Measurements from ENCODE around the gene MRPL45. TPM values are rescaled to one million over a fixed set of nuclear protein-coding genes. Genes with fewer than 3 reads are reported as not detected.
A peak's percentile ranks its signal among the peaks of the same experiment; 100 is the strongest.
"Not testable (repeated sequence)": the region's sequence is repeated elsewhere in the genome, so short reads cannot be mapped to it uniquely, and the experiment has no call there.

MRPL45 gene
- total RNA-seq, result 10 to 100 TPM; 14.4 to 23.4 TPM
- 10 to 100 TPM; 31.0 to 38.9 TPM for polyA plus RNA-seq
- long read RNA-seq, donor 1, transcript MRPL45-203 (8 exons, 1,705 nt), result major isoform, 85 of 89 reads
- long read RNA-seq, donor 1, partial matches to known transcripts, result 2 of 89 reads
- long read RNA-seq, donor 1, other reads (novel, unspliced or antisense), result 2 of 89 reads
- long read RNA-seq, donor 2, transcript MRPL45-203 (8 exons, 1,705 nt), result major isoform, 6 of 6 reads
- long read RNA-seq, donor 2, partial matches to known transcripts, result 0 of 6 reads
- long read RNA-seq, donor 2, other reads (novel, unspliced or antisense), result 0 of 6 reads

DNA sequence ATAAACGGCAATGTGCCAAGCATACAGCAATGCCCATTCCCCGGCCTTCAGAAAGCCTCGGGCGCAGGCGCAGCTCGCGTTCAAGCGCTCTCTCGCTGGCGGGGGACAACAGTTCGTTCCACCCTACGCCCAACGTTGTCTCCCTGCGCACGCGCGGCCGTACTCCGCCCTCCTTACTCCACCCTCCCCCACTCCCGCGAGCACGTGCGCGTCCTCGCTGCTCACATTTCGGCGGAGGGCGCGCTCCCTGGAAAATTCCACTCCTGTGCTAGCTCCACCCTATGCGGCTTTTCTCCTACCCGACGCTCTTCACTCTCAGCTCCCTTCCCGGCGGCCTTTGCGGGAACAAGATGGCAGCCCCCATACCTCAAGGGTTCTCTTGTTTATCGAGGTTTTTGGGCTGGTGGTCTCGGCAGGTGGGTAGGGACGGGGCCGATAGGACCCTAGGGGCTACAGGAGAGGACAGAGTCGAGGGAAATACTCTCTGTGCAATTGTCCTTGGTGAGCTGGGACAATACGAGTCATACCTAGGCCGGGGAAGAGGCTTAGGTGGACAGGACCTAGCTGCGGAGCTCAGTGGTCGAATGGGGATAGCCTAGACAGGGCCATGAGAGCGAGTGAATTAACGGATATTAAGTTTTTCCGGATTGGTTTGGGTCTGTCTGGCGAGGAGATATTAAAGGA lies at the start of gene MRPL45:
TSS of gene MRPL45 (plus strand) at position 335 of the 684 bp plus-strand sequence. CDS start at position 351, 16 bp downstream.
- 0 to 1% methylated on average over 47 to 48 of the region's 48 CpGs for WGBS, 2 donors
- intact Hi-C loops (cut with DNase I); H3K27ac ChIP-seq (ENCODE audit: low read depth in 1 of 2, low read length in 2 of 2); H3K9me3 ChIP-seq (ENCODE audit: control insufficient read depth, low read length); H3K4me1 ChIP-seq (ENCODE audit: control insufficient read depth in 1 of 2, insufficient read depth in 2 of 2, low read length in 2 of 2); H3K36me3 ChIP-seq (ENCODE audit: control insufficient read depth in 1 of 2, insufficient read depth in 2 of 2, low read length in 1 of 2); H3K27me3 ChIP-seq (ENCODE audit: control insufficient read depth in 1 of 2, insufficient read depth in 2 of 2, low read length in 1 of 2): not testable (repeated sequence)
- peak; percentile 98 to 99 for DNase-seq
- H3K4me3 ChIP-seq (ENCODE audit: low read length in 2 of 2), result peak within 1 kb of the TSS in 1 of 2 donors; percentile 42
- ATAC-seq (ENCODE audit: low FRiP score), result peak; percentile 100

DNA sequence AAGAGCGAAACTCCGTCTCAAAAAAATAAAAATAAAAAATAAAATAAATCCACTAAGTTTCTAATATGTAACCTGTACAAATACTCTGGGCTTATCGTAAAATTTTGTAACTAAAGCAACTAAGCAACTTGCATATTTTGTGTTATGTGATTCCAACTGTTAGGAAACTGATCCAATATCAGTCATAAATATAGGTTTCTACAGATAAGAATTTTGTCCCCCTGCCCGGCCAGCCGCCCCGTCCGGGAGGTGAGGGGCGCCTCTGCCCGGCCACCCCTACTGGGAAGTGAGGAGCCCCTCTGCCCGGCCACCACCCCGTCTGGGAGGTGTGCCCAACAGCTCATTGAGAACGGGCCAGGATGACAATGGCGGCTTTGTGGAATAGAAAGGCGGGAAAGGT lies 43.8 kb upstream of the MRPL45 start:
- H3K36me3 ChIP-seq (ENCODE audit: control insufficient read depth in 1 of 2, insufficient read depth in 2 of 2, low read length in 1 of 2); H3K4me1 ChIP-seq (ENCODE audit: control insufficient read depth in 1 of 2, insufficient read depth in 2 of 2, low read length in 2 of 2); intact Hi-C loops (cut with DNase I); H3K9me3 ChIP-seq (ENCODE audit: control insufficient read depth, low read length); ATAC-seq (ENCODE audit: low FRiP score); DNase-seq; H3K4me3 ChIP-seq (ENCODE audit: low read length in 2 of 2); H3K27me3 ChIP-seq (ENCODE audit: control insufficient read depth in 1 of 2, insufficient read depth in 2 of 2, low read length in 1 of 2); H3K27ac ChIP-seq (ENCODE audit: low read depth in 1 of 2, low read length in 2 of 2): not testable (repeated sequence)
- WGBS, 2 donors, result 80 to 84% methylated on average over 9 to 10 of the region's 14 CpGs

DNA sequence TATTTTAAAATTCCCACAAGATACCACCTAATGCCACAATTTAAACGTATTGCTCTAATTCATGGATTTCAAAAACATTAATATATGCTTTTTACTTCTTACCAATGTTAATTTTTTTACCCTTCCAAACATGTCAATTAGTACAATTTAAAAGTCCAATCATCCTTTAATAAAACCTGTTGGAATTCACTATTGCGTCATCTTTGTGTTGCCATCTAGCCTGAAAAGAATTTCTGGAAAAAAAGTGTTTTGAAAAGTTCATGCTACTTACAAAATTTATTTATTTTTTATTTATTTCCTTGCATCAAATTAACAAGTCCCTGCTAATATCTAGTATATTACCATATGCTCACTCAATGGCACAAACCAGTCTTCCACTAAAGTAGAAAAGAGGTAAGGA lies 42.6 kb upstream of the MRPL45 start:
- H3K27me3 ChIP-seq (ENCODE audit: control insufficient read depth in 1 of 2, insufficient read depth in 2 of 2, low read length in 1 of 2); DNase-seq; intact Hi-C loops (cut with DNase I); ATAC-seq (ENCODE audit: low FRiP score); H3K27ac ChIP-seq (ENCODE audit: low read depth in 1 of 2, low read length in 2 of 2); H3K9me3 ChIP-seq (ENCODE audit: control insufficient read depth, low read length); H3K4me3 ChIP-seq (ENCODE audit: low read length in 2 of 2); H3K36me3 ChIP-seq (ENCODE audit: control insufficient read depth in 1 of 2, insufficient read depth in 2 of 2, low read length in 1 of 2); H3K4me1 ChIP-seq (ENCODE audit: control insufficient read depth in 1 of 2, insufficient read depth in 2 of 2, low read length in 2 of 2): not testable (repeated sequence)
- 29 to 63% methylated on average over 2 of the region's 2 CpGs for WGBS, 2 donors

DNA sequence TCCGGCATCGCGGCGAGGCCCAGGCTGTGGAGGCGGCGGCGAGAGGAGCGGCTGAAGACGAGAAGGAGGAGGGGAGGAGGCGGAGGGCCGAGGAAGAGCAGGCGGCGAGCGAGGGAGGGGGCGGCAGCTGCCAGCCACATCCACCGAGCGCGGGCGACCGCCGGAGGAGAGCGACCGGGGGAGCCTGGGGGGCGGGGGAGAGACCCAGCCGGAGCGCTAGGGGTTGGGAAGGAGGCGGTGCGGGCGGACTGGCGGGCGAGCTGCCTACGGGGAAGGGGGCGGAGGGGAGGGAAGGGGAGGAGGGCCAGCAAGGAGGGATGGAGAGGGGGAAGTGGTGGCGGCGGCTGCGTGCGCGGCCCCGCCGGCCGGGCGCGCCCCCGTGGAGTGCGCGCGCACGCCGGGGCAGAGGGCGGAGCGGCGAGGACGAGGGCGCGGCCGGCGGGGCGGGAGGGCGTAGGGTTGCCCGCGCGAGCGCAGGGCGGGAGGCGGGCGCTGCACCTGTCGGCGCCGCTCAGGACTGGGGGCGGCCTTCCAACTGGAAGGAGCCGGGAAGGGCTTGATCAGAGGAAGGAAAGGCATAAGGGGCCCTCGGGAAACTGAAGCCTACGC lies 39.9 kb upstream of the MRPL45 start:
- H3K4me1 ChIP-seq (ENCODE audit: control insufficient read depth in 1 of 2, insufficient read depth in 2 of 2, low read length in 2 of 2); H3K36me3 ChIP-seq (ENCODE audit: control insufficient read depth in 1 of 2, insufficient read depth in 2 of 2, low read length in 1 of 2); intact Hi-C loops (cut with DNase I); H3K27me3 ChIP-seq (ENCODE audit: control insufficient read depth in 1 of 2, insufficient read depth in 2 of 2, low read length in 1 of 2); H3K9me3 ChIP-seq (ENCODE audit: control insufficient read depth, low read length): not testable (repeated sequence)
- peak; percentile 94 to 96 for DNase-seq
- H3K27ac ChIP-seq (ENCODE audit: low read depth in 1 of 2, low read length in 2 of 2), result peak overlapping the region in 1 of 2 donors; percentile 28
- peak overlapping the region in 1 of 2 donors; percentile 34 for H3K4me3 ChIP-seq (ENCODE audit: low read length in 2 of 2)
- WGBS, 2 donors, result 1% methylated on average over 25 to 57 of the region's 73 CpGs
- peak; percentile 95 for ATAC-seq (ENCODE audit: low FRiP score)

DNA sequence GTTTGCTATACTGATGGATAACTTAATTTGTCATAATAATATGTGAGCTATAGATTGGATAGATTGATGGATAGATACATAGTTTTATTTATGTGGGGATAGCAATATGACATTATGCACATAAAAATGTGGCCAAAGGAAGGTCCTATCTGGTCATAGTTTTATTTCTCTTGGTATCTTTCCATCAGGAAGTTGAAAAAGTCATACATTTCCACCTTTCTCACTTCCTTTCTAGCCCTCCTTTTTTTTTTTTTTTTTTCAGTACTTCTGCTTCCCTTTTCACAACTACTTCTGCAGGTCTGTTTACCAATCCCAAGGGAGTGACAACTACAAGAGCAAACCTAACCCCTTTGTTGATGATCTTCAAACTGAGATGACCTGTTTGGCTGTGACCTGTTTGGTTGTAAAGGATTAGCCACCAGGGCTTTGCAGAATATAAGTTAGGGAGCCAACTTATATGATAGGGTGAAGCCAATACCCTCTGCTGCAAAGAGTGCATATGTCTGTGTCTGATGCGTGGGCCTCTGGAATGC lies 30.9 kb upstream of the MRPL45 start:
- H3K4me1 ChIP-seq (ENCODE audit: control insufficient read depth in 1 of 2, insufficient read depth in 2 of 2, low read length in 2 of 2); DNase-seq; H3K27ac ChIP-seq (ENCODE audit: low read depth in 1 of 2, low read length in 2 of 2); H3K4me3 ChIP-seq (ENCODE audit: low read length in 2 of 2); H3K9me3 ChIP-seq (ENCODE audit: control insufficient read depth, low read length); H3K27me3 ChIP-seq (ENCODE audit: control insufficient read depth in 1 of 2, insufficient read depth in 2 of 2, low read length in 1 of 2); H3K36me3 ChIP-seq (ENCODE audit: control insufficient read depth in 1 of 2, insufficient read depth in 2 of 2, low read length in 1 of 2); ATAC-seq (ENCODE audit: low FRiP score); intact Hi-C loops (cut with DNase I): not testable (repeated sequence)
- WGBS, 2 donors, result 85 to 88% methylated on average over 1 of the region's 1 CpG

DNA sequence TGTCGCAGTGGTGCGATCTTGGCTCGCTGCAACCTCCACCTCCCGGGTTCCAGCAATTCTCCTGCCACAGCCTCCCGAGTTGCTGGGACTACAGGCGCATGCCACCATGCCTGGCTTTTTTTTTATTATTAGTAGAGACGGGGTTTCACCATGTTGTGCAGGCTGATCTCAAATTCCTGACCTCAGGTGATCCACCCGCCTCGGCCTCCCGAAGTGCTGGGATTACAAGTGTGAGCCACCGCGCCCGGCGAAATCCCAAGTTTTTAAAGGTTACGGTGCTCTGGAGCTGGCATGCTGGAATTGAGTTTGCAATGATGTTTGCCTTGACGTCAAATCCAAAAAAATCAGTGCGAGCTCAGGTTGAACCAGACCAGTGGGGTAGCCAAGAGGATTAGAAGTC lies 30.4 kb upstream of the MRPL45 start:
- H3K4me3 ChIP-seq (ENCODE audit: low read length in 2 of 2); H3K27ac ChIP-seq (ENCODE audit: low read depth in 1 of 2, low read length in 2 of 2); H3K36me3 ChIP-seq (ENCODE audit: control insufficient read depth in 1 of 2, insufficient read depth in 2 of 2, low read length in 1 of 2); H3K9me3 ChIP-seq (ENCODE audit: control insufficient read depth, low read length); H3K27me3 ChIP-seq (ENCODE audit: control insufficient read depth in 1 of 2, insufficient read depth in 2 of 2, low read length in 1 of 2); DNase-seq; intact Hi-C loops (cut with DNase I); ATAC-seq (ENCODE audit: low FRiP score); H3K4me1 ChIP-seq (ENCODE audit: control insufficient read depth in 1 of 2, insufficient read depth in 2 of 2, low read length in 2 of 2): not testable (repeated sequence)
- 96% methylated on average over 16 to 17 of the region's 17 CpGs for WGBS, 2 donors

DNA sequence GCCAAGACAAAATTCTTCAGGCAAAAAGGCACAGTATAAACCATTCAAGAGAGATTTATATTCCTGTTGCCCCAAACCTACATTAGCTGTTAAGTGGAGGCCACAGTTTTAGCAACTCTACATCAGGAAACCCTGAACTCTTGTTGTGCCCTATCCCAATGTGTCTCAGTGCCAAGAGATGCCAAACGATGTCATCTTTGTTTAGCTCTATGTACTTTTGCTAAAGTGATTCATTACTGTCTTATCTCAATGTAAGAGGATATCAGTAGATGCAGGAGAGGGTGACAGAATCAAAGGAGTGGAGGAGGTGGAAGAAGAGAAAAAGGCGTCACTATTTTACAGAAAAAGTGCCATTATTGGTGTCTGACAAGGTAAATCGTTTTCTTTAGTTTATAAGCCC lies 28.8 kb upstream of the MRPL45 start:
- H3K4me1 ChIP-seq (ENCODE audit: control insufficient read depth in 1 of 2, insufficient read depth in 2 of 2, low read length in 2 of 2); H3K9me3 ChIP-seq (ENCODE audit: control insufficient read depth, low read length); ATAC-seq (ENCODE audit: low FRiP score); H3K27ac ChIP-seq (ENCODE audit: low read depth in 1 of 2, low read length in 2 of 2); H3K27me3 ChIP-seq (ENCODE audit: control insufficient read depth in 1 of 2, insufficient read depth in 2 of 2, low read length in 1 of 2); DNase-seq; H3K4me3 ChIP-seq (ENCODE audit: low read length in 2 of 2); H3K36me3 ChIP-seq (ENCODE audit: control insufficient read depth in 1 of 2, insufficient read depth in 2 of 2, low read length in 1 of 2); intact Hi-C loops (cut with DNase I): not testable (repeated sequence)
- WGBS, 2 donors, result 64 to 72% methylated on average over 3 of the region's 3 CpGs

DNA sequence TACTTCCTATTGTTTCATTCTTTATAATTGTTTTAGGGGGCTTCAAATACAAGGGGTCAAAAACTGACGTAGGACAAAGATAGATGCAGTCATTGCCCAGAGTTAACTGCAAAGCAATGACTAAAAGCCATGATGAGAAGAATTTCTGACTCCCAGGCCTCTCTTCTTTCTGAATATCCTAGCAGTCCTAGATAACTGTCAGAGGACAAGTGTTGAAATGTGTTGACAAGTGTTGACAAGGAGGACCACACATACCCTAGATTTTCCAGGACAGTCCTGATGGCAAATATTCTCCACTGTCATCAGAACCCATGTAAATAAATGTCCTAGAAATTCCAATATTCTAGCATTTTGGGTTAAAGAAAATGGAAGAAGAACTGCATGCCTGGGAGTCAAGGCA lies 27.9 kb upstream of the MRPL45 start:
- H3K36me3 ChIP-seq (ENCODE audit: control insufficient read depth in 1 of 2, insufficient read depth in 2 of 2, low read length in 1 of 2); H3K9me3 ChIP-seq (ENCODE audit: control insufficient read depth, low read length); DNase-seq; H3K27me3 ChIP-seq (ENCODE audit: control insufficient read depth in 1 of 2, insufficient read depth in 2 of 2, low read length in 1 of 2); H3K27ac ChIP-seq (ENCODE audit: low read depth in 1 of 2, low read length in 2 of 2); H3K4me3 ChIP-seq (ENCODE audit: low read length in 2 of 2); ATAC-seq (ENCODE audit: low FRiP score); H3K4me1 ChIP-seq (ENCODE audit: control insufficient read depth in 1 of 2, insufficient read depth in 2 of 2, low read length in 2 of 2); intact Hi-C loops (cut with DNase I): not testable (repeated sequence)
- 64 to 77% methylated on average over 1 of the region's 1 CpG for WGBS, 2 donors
